NCI-H187 (cell line): Measurements from ENCODE around the gene CA5A.
A peak's percentile ranks its signal among the peaks of the same experiment; 100 is the strongest.
"Not testable (repeated sequence)": the region's sequence is repeated elsewhere in the genome, so short reads cannot be mapped to it uniquely, and the experiment has no call there.

Experiments
- DNase-seq, 2 experiments: peaks; one replicate each; lab custom pipeline; 2025; lab: John Stamatoyannopoulos, UW

The CA5A gene

DNA sequence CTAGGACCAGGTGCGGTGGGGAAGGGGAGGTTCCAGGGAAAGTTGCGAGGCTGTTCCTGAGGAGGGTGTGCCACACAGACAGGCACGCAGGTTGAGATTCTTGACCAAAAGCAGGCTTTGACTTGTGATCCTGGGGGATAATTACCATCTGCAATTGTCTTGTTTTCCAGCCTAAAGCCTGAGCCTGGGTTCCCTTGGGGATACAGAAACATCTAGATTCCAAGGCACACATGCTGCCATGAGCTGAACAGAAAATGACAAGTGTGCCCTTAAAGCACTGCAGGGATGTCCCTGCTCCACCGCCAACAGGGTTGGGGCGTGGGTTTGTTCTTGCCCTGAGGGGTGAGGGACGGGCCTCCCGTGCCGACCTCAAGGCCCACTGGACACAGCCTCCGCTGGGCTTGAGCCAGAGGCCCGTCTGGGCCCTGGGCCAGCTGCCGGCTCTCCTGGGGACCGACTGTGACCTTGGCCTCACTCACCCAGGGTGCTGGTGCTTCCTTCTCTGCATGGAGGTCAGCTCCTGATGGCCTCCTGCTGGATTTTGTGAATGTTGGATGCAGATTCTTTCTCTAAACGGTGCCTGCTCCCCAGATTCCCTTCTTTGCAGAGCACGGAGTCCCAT, 14.0 kb downstream of the CA5A start:
- DNase-seq, result no peak

DNA sequence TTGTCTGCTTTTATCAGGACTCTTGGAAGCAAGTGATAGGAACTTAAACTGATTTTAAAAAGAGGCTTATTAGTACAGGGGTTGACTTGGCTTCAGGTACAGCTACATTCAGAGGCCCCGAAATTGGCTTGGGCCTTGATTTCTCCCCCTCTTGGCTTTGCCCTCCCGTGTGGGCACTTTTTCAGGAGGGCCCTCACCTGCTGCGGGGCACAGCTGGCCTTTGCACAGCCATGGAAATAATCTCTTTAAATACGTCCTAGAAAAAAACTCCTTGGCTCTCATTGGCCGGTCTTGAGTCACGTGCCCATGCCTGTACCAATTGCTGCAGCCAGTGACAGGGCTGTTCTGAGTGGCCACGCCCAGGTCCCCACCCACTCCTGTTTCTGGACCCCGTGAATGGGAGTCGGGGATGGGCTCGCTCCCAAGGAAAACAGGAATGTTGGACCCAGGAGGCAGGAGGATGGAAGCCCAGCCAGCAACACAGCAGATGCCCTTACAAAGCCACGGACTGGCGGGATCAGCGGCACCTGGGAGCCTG, 15.0 kb downstream of the CA5A start:
- no peak for DNase-seq

DNA sequence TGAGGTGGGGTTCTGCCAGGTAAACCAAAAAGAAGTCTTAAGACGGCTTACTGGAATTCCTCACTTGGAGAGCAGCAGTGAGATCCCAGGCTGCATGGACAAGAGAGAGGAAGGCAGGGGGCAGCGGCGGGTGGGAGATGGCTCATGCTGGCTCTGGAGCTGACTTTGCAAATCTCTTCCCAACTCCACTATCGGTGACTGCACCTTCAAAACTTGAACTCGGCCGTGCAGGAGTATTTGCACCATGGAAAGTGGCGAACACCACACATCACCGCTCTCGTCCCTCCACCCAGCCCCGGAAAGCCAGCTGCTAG, 16.7 kb downstream of the CA5A start:
- no peak for DNase-seq

DNA sequence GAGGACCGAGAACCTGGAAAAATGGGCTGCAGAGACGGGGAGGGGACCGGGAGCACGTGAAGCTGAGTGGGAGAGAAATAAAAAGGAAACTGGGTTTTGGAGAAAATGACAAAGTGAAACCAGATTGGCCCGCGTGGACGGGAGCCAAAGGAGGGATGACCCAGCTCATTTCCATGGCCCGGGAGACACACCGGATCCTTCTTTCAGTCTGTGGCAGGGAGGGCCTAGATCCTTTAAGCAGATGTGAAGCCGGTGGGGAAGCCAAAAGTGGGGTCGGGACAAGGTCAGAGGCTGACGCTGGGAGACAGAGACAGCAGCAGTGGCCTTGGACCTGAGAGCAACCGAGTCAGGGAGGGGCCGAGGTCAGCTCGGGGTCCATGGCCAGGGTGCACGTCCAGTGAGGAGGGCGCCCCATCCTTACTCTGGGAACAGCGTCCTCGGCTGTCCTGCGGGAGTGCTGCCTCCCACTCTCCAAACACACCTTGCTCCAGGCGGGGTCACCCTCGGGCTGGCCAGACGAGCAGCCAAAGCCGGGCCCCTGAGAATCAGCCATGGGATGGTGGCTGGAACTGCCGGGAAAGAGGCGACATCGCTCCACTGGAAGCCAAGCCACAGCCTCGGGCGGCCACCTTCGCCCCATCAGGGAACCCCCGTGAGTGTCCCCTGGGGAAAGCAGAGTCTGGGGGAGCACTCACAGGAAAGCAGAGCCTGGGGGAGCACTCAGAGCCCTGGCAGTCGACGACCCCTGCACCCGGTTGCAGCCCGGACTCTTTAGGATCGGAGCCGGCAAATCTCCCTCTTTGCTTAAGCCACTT, 17.3 kb downstream of the CA5A start:
- DNase-seq, result no peak

DNA sequence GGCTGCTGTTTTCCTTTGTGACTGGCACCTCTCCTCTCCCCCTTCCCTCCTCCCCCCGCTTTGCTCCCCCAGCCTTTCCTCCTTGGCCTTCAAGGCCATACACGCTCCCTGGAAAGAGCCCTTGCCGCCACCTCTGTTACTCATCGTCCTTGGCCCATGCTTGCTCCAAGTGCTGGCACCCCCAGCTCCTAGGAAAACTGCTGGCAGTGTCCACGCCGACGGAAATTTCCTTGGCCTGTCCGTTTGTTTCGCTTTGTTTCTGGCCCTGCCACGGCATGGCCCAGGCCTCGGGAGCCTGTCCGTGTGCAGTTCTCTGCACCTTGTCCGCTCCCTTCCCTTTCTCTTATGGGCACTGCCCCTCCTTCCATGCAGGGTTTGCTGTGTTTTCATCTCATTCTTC, 18.0 kb downstream of the CA5A start:
- DNase-seq, result no peak

DNA sequence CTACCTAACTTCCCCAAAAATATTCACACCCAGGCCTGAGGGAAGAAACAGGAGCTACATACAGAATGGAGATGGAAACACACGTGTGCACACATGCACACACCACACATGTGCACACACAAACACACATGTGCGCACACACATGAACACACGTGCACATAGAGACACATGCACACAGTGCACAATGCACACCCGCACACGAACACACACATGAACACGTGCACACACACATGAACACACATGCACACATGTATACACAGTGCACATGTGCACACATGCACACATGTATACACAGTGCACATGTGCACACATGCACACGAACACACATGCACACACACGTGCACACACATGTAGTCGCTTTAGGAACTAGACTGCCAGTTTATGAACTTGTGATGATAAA, 18.8 kb downstream of the CA5A start:
- DNase-seq, result no peak

DNA sequence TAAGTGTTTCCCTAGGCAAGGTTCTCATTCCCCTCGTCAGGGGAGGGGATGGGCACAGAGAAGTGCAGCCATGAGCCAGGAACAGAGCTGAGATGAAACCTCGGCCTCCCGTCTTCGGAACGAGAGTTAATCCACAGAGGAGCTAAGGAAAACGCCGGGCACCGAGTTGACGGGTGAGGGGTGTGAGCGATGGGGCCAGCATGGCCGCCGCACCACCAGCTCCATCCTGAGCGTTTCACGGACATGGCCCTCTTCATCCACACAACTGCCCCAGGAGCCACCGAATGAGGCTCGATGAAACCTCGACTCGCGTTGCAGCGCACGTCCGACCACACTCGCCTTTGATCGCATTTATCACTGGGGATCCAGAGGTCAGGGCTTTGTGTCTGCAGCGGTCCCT, 21.5 kb downstream of the CA5A start:
- DNase-seq, result no peak

DNA sequence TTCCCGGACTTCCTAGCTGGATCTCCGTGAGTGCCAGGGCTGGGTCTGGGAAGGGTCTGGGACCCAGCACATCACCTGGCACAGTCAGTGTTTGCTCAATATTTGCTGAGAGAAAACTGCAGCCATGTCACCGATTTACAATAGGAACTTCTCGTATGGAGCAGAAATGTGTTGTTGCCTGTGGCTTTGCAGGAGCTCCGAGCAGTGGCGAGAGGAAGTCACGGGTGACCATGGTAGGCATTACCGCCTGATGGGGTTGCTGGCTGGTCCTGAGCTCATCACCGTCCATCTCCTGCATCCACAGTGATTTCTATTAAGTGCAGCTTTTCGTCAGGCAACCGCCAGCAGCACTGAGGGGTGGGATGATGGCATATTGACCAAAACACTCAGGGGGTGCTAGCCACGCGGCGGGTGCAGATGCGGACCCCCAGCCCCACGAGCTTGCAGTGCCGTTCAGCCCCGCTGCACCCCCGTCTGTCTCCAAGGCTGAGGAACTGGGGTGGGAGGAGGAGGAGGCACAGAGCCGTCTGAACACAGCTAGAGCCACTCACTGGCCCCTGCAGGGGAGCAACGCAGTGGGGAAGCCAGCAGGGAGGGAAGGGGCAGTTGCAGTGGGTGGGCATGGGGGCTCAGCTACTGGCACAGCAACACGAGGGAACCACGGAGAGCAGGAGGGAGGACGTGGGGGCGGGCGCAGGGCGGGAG, 22.2 kb downstream of the CA5A start:
- DNase-seq, result not testable (repeated sequence)

DNA sequence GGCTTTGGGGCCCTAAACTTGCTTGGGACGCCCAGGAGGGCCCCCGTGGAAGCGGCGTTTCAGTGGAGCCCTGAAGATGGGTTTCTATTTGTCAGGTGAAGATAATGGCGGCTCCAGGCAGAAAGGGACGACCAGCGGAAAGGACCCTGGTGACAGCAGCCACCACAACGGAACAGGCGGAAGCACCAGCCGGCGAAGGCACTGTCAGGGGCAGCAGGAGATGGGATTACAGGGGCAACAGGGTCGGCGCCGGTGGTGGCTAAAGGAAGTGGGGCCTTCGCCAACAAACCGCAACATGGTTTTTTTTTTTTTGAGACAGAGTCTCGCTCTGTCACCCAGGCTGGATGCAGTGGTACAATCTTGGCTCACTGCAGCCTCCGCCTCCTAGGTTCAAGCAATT, 23.6 kb downstream of the CA5A start:
- not testable (repeated sequence) for DNase-seq

DNA sequence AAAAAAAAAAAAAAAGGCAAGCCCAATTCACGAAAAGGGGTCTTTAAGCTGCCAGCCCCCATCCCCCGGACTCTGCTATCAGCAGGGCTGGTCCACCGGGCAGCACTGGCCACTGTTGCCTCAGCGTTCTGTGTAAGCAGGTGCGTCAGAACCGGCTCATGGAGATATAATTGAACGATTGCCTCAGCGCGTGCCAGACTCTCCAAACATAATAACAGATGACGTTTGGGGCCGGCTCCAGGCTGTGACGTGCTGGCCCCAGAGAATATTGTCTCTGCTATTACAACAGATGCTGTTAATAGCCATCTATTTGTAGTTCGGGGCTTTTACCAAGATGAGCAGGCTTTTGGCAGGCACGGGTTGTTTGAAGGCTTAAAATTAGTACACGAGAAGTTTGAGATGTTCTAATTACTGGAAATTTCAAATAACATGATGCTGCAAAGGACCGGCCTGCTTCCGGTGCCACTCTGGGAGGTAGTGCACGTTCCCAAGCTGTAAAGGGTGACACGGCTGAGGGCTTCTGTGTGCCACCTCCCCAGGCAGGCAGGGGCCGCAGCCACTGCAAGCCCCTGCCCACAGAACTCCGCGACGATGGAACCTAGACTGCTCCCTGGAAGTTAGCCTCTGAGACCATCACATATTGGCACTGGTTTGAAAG, 25.1 kb downstream of the CA5A start:
- DNase-seq, result not testable (repeated sequence)

DNA sequence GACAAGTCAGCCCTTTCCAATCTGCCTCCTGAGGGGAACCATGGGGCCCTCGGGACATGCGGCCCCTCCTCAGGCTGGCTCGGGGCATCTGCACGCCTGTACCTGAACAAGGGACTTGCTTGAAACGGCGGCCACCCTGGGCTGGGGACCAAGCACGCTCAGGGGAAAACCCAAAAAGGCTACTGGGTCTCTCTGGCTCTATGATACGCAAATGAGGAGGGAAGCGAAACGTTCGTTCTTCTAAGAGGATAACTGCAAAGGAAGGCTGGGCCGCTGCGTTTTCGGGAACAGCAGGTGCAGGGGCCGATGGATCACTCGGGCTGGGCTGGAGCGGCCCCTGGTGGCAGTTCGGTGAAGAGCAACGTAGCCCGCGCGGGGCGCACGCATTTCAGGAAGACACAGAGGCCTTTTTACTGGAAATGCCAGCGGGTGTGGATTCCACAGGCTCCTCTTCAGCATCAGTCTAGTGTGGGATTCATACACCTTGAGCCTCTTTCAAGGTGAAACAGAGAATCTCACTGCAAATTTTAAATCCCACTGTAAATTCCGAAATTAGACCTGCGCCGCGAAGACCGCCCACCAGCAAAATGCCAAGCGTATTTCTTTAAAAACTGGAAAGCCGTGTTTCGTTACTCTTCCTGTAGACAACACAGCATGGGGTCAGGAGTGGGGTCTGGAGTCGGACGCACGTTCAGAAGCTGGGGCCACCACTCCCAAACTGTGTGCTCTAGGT, 27.0 kb downstream of the CA5A start:
- DNase-seq, result peak in 1 of 2 experiments; percentile 21

DNA sequence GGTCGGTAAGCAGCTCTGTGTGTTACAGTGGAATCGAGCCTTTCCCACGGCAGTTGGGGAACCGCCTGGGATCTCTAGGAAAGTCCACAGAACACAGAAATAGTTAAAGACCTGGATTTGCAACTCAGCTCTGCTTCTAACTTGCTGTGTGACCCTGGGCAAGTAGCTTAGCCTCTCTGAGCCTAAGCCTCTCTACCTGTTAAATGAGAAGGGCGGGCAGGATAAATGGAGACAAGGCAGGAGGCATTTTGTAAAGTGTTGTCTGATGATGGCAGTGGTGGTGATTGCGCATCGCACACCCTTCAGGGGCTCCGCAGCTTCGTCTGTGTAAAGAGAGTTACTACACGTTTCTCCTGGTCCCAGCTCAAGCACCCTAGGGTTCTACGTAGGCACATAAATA, 28.2 kb downstream of the CA5A start:
- not testable (repeated sequence) for DNase-seq

DNA sequence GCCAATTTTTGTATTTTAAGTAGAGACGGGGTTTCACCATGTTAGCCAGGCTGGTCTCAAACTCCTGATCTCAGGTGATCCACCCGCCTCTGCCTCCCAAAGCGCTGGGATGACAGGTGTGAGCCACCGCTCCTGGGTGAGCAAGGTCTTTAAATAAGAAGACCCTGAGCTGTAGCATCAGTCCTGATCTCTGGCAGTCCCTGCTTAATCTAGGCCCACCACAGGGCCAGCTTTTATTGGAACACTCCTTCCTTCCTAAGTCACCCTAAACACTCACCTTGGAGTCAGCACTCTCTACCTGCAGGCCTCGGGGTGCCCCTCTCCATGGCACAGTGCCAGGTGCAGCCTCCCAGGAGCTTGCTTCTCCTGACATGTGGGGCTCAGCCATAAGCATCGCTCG, 30.8 kb downstream of the CA5A start:
- not testable (repeated sequence) for DNase-seq

DNA sequence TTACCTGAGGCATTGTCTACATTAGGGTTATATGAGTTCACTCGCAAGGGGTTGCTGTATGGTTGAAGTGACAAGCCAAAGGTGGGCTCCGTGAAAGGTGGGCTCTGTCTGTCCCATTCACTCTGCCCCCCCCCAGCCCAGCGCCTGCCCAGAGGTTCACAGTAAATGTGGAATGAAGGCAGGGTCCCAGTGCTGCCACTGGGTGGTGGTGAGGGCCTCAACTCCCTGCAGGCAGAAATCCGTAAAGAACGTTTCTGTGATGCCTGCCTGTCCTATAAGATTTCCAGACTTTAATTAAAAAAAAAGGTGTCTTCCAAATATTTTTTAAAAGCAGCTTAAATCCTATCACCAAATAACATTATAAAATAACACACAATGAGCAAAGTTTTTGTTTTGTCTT, 31.4 kb downstream of the CA5A start:
- DNase-seq, result not testable (repeated sequence)

DNA sequence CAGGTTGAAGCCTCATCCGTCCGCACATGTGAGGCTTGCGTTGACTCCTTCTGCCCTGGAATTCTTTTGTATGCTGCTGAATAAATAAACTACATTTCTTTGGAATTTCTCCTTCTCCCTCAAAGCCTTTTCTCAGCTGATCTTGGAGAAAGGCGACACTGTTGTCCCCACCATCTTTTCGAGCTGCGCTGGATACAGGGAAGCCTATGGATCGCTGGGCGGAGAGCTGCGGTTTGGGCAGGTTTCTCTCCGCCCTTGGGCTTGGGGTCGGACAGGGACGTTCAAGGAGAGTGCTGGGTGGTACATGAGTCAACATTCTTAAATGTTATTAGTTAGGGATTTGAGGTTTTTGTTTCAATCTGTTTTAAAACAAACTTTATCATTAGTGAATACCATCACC, 35.8 kb downstream of the CA5A start:
- not testable (repeated sequence) for DNase-seq

DNA sequence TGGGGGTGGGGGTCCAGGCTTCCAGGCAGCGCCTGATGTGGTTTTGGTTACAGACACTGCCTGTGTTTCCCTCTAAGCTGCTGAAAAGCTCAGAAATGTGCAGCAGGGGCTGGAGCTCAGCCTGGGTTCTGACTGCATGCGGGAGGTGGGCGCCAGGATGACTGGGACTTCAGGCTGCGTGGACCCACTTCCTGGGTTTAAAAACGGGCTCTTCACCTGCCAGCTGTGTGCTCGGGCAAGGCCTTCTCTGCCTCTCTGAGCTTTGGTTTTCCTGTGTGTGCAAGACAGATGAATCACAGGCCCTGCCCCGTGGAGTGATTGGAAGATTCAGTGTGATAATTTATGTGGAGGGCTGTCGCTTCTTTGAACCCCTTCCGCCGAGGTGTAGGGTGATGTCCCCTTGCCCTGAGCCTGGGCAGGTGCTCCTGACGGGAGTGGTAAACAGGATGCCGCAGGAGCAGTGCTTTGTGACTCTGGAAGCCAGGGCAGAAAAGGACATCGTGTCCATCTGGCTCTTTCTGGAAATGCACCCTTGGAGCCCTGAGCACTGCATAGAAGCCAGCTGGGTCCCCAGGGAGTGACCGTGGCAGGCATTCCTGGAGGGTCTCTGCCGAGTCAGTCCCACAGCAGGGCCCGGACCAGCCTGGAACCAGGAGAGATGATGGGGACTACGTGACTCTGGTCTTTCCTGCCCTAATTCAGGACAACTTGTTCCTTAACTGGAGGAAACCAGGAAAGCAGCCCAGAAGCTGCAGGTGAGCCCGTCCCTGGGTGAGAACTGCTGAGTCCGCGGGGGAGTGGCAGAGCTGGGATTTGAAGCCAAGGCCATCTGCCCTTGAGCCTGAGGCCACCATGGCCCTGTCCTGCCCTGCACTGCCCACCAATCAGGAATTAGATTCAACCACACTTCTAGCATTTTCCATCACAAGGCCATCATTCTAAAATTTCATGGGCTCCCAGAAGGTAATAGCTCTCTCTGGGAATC, 38.5 kb downstream of the CA5A start:
- no peak for DNase-seq

DNA sequence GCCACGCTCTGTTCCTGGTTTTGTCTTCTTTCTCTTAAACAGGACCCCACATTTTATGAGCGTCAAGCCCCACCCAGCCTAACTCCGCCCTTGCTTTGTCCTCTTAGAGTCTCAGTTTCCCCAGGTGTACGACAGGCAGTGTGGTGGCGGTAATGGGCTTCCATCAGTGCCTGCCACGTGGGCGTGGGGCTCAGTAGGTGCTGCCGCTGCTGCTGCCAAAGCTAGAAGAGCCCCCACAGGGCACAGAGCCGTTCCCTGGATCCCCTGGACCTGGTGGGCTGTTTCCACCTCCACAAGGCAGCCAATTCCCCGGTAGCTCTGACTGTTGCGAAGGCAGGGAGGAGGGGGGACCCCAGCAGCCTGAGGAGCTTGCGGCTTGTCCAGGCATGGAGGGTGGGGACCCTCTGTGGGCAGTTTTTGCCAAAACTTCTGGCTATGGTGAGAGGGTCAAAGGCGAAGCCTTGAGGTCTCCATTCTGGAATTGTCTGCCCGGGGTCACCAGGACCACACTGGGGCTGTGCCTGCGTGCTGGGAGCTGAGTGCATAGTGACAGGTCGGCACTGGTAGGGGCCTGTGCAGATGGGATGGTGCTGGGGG, 39.3 kb downstream of the CA5A start:
- DNase-seq, result not testable (repeated sequence)

DNA sequence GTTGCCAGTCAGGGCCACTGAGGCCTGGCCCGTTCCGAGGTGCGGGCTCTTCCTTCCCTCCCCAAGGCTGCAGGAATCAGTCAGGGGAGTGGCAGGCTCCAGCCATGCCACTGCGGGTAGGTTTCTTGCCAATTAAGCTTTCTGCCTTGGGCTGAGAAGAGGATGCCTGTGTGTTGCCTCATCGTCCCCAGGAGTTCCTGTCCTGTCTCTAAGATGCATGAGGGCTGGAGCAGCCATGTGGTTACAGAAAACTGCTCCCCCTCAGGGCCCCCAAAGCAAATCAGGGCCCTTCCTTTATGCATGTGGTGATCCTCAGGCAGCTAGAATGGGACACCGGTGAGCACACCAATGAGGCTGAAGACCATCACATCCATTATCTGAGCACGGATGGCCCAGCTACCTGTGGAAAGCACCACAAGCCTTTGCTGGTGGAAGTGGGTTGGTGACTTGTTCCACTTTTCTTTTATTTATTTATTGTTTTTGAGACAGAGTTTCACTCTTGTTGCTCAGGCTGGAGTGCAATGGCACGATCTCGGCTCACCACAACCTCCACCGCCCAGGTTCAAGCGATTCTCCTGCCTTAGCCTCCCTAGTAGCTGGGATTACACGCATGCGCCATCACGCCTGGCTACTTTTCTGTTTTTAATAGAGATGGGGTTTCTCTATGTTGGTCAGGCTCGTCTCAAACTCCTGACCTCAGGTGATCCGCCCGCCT, 40.0 kb downstream of the CA5A start:
- DNase-seq, result not testable (repeated sequence)

DNA sequence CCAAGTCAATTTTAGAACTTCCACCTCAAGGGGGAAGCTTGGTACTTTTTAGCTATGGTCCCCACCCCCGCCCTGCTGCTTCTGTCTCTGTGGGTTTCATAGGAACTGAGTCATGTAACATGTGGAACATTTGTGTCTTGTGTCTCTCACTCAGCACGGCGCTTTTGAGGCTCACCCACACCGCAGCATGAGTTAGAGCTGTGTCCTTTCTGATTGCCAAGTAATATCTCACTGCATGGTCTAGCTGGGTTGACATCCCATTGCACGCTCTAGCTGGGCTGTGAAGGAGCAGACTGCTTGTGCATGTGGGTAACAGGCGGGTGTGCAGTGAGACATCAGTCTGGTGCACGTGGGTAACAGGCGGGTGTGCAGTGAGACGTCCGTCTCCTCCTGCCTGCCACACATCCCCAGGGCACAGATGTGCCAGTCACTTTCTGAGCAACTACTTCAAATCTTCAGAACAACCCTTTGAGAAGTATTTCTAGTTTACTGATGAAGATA, 40.6 kb downstream of the CA5A start:
- DNase-seq, result no peak
